Neural cell (in vitro differentiated cells): ENCODE measurements around the gene CDK11A.
A peak's percentile ranks its signal among the peaks of the same experiment; 100 is the strongest.

ENCODE experiments used
- EP300 ChIP-seq: fragments of 450-650 bp; conservative IDR thresholded peaks from 2 replicates; pipeline ENCODE4 v1.6.1; 2014; ENCODE audit warnings: antibody characterized with exemption, mild to moderate bottlenecking, moderate library complexity; ENCODE audit not compliant: poor library complexity, severe bottlenecking
- EZH2 ChIP-seq: fragments of 200-600, 300-800 bp; shearing (Covaris generic), sonication (generic); IDR thresholded peaks from 2 replicates; pipeline ENCODE4 v1.6.1; 2014; ENCODE audit warnings: antibody characterized with exemption, low read length, borderline replicate concordance, mild to moderate bottlenecking; ENCODE audit not compliant: insufficient read depth, poor library complexity, severe bottlenecking
- MXI1 ChIP-seq: fragments of 450-650 bp; conservative IDR thresholded peaks from 2 replicates; pipeline ENCODE4 v1.6.1; 2014; ENCODE audit warnings: antibody characterized with exemption, mild to moderate bottlenecking; ENCODE audit not compliant: poor library complexity, severe bottlenecking
- POLR2AphosphoS5 ChIP-seq: IDR thresholded peaks from 2 replicates; pipeline ENCODE4 v1.6.1; 2012
- TAF1 ChIP-seq: IDR thresholded peaks from 2 replicates; pipeline ENCODE4 v1.6.1; 2012; ENCODE audit warnings: low read depth
- TF ChIP-seq, protein P1 (sequence below): fragments of 450-650 bp; IDR thresholded peaks from 2 replicates; pipeline ENCODE4 v1.5.1; 2014; ENCODE audit warnings: antibody characterized with exemption, mild to moderate bottlenecking, moderate library complexity; ENCODE audit not compliant: poor library complexity, severe bottlenecking

GRCh38 chr1:1665815-1666251 lies 58.3 kb downstream of the CDK11A start:
- TF ChIP-seq EZH2 (no peak), EP300 (no peak), MXI1 (no peak), TAF1 (no peak), POLR2AphosphoS5 (no peak)
- TF ChIP-seq, protein P1, sequence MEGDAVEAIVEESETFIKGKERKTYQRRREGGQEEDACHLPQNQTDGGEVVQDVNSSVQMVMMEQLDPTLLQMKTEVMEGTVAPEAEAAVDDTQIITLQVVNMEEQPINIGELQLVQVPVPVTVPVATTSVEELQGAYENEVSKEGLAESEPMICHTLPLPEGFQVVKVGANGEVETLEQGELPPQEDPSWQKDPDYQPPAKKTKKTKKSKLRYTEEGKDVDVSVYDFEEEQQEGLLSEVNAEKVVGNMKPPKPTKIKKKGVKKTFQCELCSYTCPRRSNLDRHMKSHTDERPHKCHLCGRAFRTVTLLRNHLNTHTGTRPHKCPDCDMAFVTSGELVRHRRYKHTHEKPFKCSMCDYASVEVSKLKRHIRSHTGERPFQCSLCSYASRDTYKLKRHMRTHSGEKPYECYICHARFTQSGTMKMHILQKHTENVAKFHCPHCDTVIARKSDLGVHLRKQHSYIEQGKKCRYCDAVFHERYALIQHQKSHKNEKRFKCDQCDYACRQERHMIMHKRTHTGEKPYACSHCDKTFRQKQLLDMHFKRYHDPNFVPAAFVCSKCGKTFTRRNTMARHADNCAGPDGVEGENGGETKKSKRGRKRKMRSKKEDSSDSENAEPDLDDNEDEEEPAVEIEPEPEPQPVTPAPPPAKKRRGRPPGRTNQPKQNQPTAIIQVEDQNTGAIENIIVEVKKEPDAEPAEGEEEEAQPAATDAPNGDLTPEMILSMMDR: peak; percentile 45
